GM21723 (cell line): ENCODE measurements around the gene DDC.

Experiments used
- ATAC-seq: cut with Tn5 transposase; IDR thresholded peaks from one replicate; pipeline ENCODE4 v1.9.1; 2021; ENCODE audit warnings: mild to moderate bottlenecking, moderate library complexity; ENCODE audit not compliant: unreplicated experiment

The DDC gene, protein sequence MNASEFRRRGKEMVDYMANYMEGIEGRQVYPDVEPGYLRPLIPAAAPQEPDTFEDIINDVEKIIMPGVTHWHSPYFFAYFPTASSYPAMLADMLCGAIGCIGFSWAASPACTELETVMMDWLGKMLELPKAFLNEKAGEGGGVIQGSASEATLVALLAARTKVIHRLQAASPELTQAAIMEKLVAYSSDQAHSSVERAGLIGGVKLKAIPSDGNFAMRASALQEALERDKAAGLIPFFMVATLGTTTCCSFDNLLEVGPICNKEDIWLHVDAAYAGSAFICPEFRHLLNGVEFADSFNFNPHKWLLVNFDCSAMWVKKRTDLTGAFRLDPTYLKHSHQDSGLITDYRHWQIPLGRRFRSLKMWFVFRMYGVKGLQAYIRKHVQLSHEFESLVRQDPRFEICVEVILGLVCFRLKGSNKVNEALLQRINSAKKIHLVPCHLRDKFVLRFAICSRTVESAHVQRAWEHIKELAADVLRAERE

GRCh38 chr7:50564640-50565558, at the start of gene DDC:
Gene DDC (minus strand): TSS chr7:50565405. CDS start chr7:50544085, 21,320 bp downstream.
- ATAC-seq, result no peak

DNA sequence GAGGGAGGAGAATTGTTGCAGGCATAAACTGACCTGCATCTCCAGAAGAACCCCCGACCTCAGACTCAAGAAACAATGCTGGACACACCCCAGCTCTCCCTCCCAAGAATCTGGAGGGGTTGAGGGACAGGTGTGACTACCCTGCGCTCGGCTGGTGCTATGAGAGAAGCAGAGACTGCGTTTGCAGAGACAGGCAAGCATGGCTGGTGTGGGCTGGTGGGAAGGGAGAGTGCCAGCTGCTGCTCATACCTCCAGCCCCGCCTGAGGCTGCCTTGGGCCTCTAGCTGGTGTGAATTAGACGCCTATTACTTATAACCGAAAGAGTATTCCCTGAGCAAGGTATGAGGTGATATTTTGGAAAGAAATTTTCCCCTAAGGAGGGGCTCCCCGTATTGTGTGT, 48.3 kb upstream of the DDC start:
- no peak for ATAC-seq

GRCh38 chr7:50612704-50613103, 47.5 kb upstream of the DDC start:
- ATAC-seq, result no peak

DNA sequence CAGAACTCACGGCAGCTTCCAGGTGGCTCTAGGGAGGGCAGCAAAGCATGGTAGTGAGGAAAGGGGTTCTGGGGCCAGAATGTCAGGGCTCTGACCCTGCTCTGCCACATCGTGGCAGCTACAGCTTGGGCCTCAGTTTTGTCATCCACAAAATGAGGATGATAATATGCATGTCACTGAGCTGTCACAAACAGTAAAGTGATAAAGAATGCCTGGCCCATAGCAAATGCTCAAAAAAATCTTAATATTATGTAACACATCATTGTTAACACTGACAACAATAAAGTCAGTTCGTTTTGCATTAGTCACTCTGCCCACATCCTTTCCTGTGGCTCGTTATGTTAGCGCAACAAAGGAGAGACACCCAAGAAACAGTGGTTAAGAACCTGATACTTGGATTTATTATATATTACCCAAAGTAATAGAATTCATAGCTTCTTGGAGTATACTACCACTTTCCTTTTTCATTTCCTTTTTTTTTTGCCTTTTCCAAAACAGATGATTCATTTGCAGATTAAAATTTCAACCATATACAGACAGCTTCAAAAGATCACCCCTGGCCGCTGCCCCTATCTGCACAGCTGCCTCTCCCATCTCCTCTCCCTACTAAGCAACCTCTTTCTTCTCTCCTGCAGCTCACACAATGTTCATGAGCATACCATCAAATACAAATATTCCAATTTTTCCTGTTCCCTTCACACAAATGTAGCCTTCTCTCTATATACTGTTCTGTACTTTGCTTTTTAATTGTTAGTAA, 45.5 kb upstream of the DDC start:
- no peak for ATAC-seq

- no peak for ATAC-seq
Observed at GRCh38 chr7:50608196-50608906, 43.1 kb upstream of the DDC start.

GRCh38 chr7:50607524-50608125, 42.4 kb upstream of the DDC start:
- no peak for ATAC-seq

GRCh38 chr7:50605059-50605458, 39.9 kb upstream of the DDC start:
- ATAC-seq, result no peak

GRCh38 chr7:50603287-50603686, 38.1 kb upstream of the DDC start:
- ATAC-seq, result no peak

DNA sequence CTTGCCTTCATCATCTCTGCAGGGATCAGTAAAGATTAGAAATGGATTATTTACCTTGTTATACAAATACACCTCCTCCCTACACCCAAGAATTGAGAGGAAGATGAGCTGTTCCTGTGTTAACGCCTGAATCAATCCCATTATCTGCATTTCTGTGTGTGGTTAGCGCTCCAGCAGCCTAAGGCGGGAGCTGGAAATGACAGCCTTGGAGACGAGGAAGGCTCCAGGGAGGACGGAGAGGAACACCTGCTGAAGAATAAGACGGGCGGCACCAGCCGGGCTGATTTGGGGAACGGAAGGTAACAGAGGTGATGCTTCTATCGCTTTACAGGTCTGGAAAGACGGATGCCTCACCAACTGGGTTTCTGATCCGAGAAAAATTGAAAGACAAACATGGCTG, 34.2 kb upstream of the DDC start:
- no peak for ATAC-seq

GRCh38 chr7:50598460-50599343, 33.5 kb upstream of the DDC start:
- no peak for ATAC-seq

GRCh38 chr7:50596484-50596883, 31.3 kb upstream of the DDC start:
- no peak for ATAC-seq

DNA sequence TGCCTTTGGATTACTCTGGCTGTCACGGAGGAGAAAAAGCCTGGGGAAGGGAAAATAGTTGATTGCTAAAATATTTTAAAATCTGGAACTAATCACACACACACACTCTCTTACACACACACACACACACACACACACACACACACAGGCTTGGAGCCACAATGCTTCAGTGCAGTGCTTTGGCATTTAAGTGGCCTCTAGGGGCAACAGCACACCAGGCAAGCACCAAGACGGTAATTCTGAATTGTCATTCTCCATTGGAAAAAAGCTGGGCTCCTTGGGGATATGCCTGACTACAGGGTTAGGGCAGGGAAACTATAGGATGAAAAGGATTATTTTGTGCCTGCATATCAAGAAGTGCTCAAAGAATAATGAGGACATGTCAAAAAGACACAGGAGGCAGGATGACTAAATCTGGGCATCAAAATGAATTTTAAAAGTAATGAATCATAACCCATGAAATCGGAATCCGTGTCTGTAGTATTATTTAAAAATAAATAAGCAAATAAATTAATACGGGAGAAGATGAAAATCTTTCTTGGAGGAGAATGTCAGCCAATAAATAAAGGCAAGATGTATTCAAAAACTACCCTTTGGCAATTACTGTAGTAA, 30.4 kb upstream of the DDC start:
- peak; percentile 30 for ATAC-seq

DNA sequence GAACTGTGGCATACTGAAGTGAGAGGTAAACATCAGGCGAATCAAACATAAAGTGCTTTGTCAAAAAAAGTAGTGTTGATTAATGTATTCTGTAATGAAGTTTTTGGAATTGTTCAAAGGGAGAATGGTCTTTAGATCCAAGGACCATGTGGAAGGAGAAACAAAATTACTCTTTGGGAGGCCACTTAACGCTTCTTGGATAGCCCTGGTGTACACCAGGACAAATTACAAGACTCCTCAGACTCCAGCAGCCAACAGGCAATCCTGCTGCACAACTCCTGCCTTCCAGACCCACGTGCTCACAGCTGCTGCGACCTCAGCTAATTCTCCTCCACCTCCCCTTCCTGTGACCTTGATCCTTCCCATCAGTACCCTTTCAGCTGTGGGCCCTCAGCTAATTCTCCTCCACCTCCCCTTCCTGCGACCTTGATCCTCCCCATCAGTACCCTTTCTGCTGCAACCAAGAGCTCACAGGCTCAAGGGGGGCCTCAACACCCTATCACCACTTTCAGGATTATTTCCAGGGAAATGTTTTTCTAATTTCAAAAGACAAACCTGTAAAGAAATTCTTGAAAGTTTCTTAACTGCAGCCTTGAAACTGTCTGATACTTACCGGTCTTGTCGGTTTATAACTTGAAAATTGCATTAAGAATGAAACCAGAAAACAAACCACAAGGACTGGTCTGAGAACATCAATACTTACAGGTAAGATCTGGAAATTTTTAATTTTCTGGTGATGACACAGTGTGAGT, 29.7 kb upstream of the DDC start:
- ATAC-seq, result peak; percentile 47

GRCh38 chr7:50594136-50594535, 28.9 kb upstream of the DDC start:
- ATAC-seq, result no peak

DNA sequence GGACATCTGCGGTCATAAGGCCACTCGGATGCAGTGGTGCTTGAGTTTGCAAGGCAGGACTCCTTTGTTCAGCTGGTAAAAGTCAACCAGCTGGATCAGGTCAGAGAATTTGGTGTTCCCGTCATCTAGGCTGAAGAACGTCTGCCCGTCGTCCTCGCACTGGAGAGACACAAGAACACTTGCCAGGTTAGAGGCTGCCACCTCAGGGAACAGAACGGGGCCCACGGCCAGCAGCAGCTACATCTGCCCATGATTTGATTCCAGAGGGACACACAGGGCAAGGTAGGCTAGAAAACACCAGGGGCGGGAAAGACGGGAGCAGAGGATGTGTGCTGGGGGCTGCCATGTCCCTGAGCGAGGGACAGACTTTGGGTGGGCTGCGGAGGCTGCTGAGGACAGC, 27.7 kb upstream of the DDC start:
- no peak for ATAC-seq

GRCh38 chr7:50591480-50592438, 26.6 kb upstream of the DDC start:
- peak; percentile 50 for ATAC-seq

- ATAC-seq, result no peak
Observed at GRCh38 chr7:50591098-50591479, 25.9 kb upstream of the DDC start.
